ENCODE measurements around the gene FOXG1. TPM values are rescaled to one million over a fixed set of nuclear protein-coding genes. Genes with fewer than 3 reads are reported as not detected.

FOXG1 gene
- total RNA-seq, 1 donor from 2014 or later = not detected

DNA sequence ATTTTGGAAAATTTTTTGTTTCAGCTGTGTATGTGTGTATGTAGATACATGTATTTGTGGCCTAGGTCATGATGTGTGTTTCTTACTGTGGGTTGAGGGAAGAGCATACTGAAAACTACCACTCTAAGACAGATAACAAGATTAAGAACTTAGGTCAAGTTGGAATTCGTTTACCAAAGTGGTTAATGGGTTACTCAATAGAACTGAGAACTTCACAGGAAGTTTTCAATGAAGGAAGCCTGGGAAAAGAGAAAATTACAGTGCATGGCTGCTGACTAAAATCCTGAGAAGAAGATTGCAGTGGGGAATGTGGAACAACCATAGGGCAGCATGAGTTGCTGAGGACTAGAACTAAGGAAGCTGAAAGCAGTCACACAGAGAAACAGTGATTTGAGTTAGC is 21.4 kb upstream of the FOXG1 start:
- H3K9me3 ChIP-seq = no peaks in the 10 kb centered on the region
- H3K4me3 ChIP-seq = no peak overlapping the region

DNA sequence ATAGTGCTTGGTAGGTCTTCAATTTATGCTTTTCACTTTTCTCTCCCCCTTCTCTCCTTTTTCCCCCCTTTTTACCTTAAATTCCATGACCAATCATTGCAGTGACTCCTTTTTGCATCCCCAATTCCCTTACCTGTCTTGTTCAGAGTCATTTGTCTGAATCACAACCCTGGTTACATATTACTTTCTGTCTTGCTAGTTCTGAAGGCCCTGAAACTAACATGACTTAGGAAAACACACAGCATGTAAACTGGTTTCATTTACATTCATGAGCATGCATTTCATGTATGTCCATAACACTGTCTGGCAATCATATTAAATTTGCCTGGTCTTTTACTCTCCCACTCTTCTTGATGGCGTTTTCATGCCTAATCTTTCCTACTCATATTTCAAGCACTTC is 20.3 kb upstream of the FOXG1 start:
- no peak for DNase-seq (ENCODE audit: extremely low spot score in 2 of 2)
- no peak overlapping the region for H3K4me3 ChIP-seq
- intact Hi-C loops (cut with DNase I) = no loop called here
- no peak overlapping the region for H3K27ac ChIP-seq
- no peaks in the 10 kb centered on the region for H3K4me1 ChIP-seq
- H3K27me3 ChIP-seq = no peaks in the 10 kb centered on the region
- no peaks in the 10 kb centered on the region for H3K36me3 ChIP-seq
- H3K9me3 ChIP-seq = no peaks in the 10 kb centered on the region
- TF ChIP-seq CTCF (IDR thresholded peaks at IDR 0.05) (no peak), POLR2A (IDR thresholded peaks at IDR 0.05) (no peak), POLR2AphosphoS5 (IDR thresholded peaks at IDR 0.05; ENCODE audit: insufficient read depth in 1 of 2, low read depth in 1 of 2) (no peak)

More for the DNA sequence above, 21.4 kb upstream of the FOXG1 start:
- Histone ChIP-seq H3K36me3 (no peaks in the 10 kb centered on the region), H3K4me1 (no peaks in the 10 kb centered on the region), H3K27me3 (no peaks in the 10 kb centered on the region), H3K27ac (no peak overlapping the region)
- no peak for DNase-seq (ENCODE audit: extremely low spot score in 2 of 2)
- intact Hi-C loops (cut with DNase I) = no loop called here
- TF ChIP-seq POLR2AphosphoS5 (IDR thresholded peaks at IDR 0.05; ENCODE audit: insufficient read depth in 1 of 2, low read depth in 1 of 2) (no peak), CTCF (IDR thresholded peaks at IDR 0.05) (no peak), POLR2A (IDR thresholded peaks at IDR 0.05) (no peak)

GRCh38 chr14:28751467-28752058 is 15.0 kb upstream of the FOXG1 start:
- TF ChIP-seq POLR2AphosphoS5 (IDR thresholded peaks at IDR 0.05; ENCODE audit: insufficient read depth in 1 of 2, low read depth in 1 of 2) (no peak), POLR2A (IDR thresholded peaks at IDR 0.05) (no peak), CTCF (IDR thresholded peaks at IDR 0.05) (no peak)
- Histone ChIP-seq H3K4me1 (no peaks in the 10 kb centered on the region), H3K36me3 (no peaks in the 10 kb centered on the region), H3K9me3 (no peaks in the 10 kb centered on the region), H3K27me3 (peaks cover 2% of the 10 kb centered on the region), H3K4me3 (no peak overlapping the region), H3K27ac (no peak overlapping the region)
- intact Hi-C loops (cut with DNase I) = no loop called here
- no peak for DNase-seq (ENCODE audit: extremely low spot score in 2 of 2)

DNA sequence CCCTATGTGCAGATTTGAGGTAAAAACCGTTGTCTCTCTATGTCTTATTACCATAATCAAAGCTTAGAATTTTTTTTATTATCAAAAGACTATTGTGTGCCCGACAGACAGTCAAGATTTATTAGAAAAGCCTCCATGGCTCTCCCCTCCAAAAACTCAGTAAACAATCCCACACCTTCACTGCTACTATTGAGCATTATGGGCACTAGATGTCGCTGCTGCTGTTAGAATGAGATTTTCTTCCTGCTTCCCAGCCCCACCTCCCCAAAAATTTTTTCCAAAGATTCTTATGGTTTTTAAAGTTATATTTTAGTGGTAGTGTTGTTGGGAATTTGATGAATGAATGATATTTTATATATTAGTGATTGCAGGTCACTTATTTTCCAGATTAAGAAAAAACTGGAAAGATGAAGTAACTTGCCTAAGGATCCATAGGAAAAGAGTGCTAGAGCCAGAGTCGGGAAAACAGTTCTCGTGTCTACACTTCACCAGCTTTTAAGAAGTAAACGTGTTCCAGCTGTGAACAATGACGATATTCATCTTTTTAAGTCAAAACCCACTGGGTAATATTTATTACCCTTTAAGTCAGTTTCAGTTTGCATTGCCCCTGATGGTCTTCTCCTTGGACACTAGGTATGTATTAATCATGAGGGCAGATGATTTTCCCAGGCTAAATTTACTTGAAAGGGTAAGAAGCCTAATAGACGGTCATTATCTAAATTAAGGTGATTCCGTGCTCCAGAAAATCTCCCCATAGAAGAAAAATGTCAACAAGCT is 12.2 kb upstream of the FOXG1 start:
- Histone ChIP-seq H3K36me3 (no peaks in the 10 kb centered on the region), H3K4me1 (peaks cover 4% of the 10 kb centered on the region), H3K27ac (no peak overlapping the region), H3K9me3 (no peaks in the 10 kb centered on the region), H3K27me3 (peaks cover 7% of the 10 kb centered on the region), H3K4me3 (no peak overlapping the region)
- peak in 2 of 3 experiments; percentile 20 to 34 for TF ChIP-seq CTCF (IDR thresholded peaks at IDR 0.05)
- TF ChIP-seq POLR2AphosphoS5 (IDR thresholded peaks at IDR 0.05; ENCODE audit: insufficient read depth in 1 of 2, low read depth in 1 of 2) = no peak
- intact Hi-C loops (cut with DNase I) = no loop called here
- DNase-seq (ENCODE audit: extremely low spot score in 2 of 2) = no peak

All from vagina (tissue), 2 donors.